Upper lobe of left lung (tissue), 6 donors: ENCODE measurements around the gene CAPZB. TPM values are rescaled to one million over a fixed set of nuclear protein-coding genes. Genes with fewer than 3 reads are reported as not detected.
A peak's percentile ranks its signal among the peaks of the same experiment; 100 is the strongest.
"Not testable (repeated sequence)": the region's sequence is repeated elsewhere in the genome, so short reads cannot be mapped to it uniquely, and the experiment has no call there.

Experiments used
- ATAC-seq, 2 donors: fragments of 200-7000 bp; cut with Tn5 transposase; one replicate each; pipeline ENCODE4 v1.9.1; 2022; ENCODE audit warnings: mild to moderate bottlenecking in 2 of 2, moderate library complexity in 2 of 2; ENCODE audit not compliant: low FRiP score in 2 of 2
- DNase-seq, 2 donors: peaks; one replicate each; pipeline ENCODE4 v3.0.0-alpha.2; 2019 to 2020
- H3K27ac ChIP-seq, 4 donors: fragments of 200-600 bp; sonication (generic); one replicate each; pipeline ENCODE4 v1.5.1; 2016 to 2019
- H3K27me3 ChIP-seq, 4 donors: fragments of 200-600 bp; sonication (generic); one replicate each; pipeline ENCODE4 v1.5.1; 2017 to 2019
- H3K36me3 ChIP-seq, 4 donors: fragments of 200-600 bp; sonication (generic); one replicate each; pipeline ENCODE4 v1.5.1; 2016 to 2019
- H3K4me1 ChIP-seq, 4 donors: fragments of 200-600 bp; sonication (generic); one replicate each; pipeline ENCODE4 v1.5.1; 2018 to 2019
- H3K4me3 ChIP-seq, 4 donors: fragments of 200-600 bp; sonication (generic); one replicate each; pipeline ENCODE4 v1.5.1; 2017 to 2019; ENCODE audit warnings: mild to moderate bottlenecking in 2 of 4, moderate library complexity in 1 of 4
- H3K9me3 ChIP-seq, 4 donors: fragments of 200-600 bp; sonication (generic); one replicate each; pipeline ENCODE4 v1.5.1; 2018 to 2019
- CTCF ChIP-seq, 6 experiments: fragments of 450-650 bp in 4 of 6; fragments of 200-600 bp in 2 of 6; sonication (generic) in 2 of 6; IDR thresholded peaks; one replicate each; pipeline ENCODE4 v1.5.1; 2016 to 2019; ENCODE audit warnings: antibody characterized with exemption in 6 of 6
- EP300 ChIP-seq, 4 donors: sonication (generic); formaldehyde crosslinking; IDR thresholded peaks; one replicate each; pipeline ENCODE4 v1.5.1; 2017; ENCODE audit warnings: antibody characterized with exemption in 4 of 4, control low read depth in 2 of 4
- POLR2A ChIP-seq, 4 donors: fragments of 450-650 bp; IDR thresholded peaks; one replicate each; pipeline ENCODE4 v1.5.1; 2016 to 2017; ENCODE audit warnings: antibody characterized with exemption in 4 of 4, mild to moderate bottlenecking in 2 of 4
- POLR2AphosphoS5 ChIP-seq, 2 donors: sonication (generic); formaldehyde crosslinking; IDR thresholded peaks; one replicate each; pipeline ENCODE4 v1.5.1; 2017; ENCODE audit warnings: antibody characterized with exemption in 2 of 2
- WGBS, 2 donors: methylation state at CpG; one replicate each; pipeline ENCODE4 v1.1.5; 2017 to 2018; 5-methylcytosine and 5-hydroxymethylcytosine counted together
- total RNA-seq, 6 donors: library from RNA; depleted of rRNA in 4 of 6; stranded (reverse); fragments of >200 nt in 4 of 6; gene quantifications; one replicate each; pipeline versions ENCODE4 v1.1.0 to v1.2.1, GENCODE V29; 2016 to 2021
- donor health status: DM: no; HTN: no; CAD: no; lungs with moderate emphysema.
- donor health status: DM: no; HTN: yes; CAD: no; lungs with severe emphysema.

The CAPZB gene
- total RNA-seq, 6 donors from 2014 or later: 96.4 to 303 (median 144) TPM

- ATAC-seq (peak in 1 of 2 donors; percentile 42), DNase-seq (no peak)
- no peak for TF ChIP-seq CTCF (IDR thresholded peaks at IDR 0.05)
- 64 to 73% methylated on average over 5 to 7 of the region's 7 CpGs for WGBS, 2 donors
- Histone ChIP-seq H3K27me3 (no peaks in the 10 kb centered on the region), H3K27ac (peak overlapping the region in 1 of 4 donors; percentile 15), H3K9me3 (peaks cover 0 to 4% (median 0%) of the 10 kb centered on the region in 4 donors), H3K36me3 (no peaks in the 10 kb centered on the region), H3K4me3 (no peak overlapping the region), H3K4me1 (peaks cover 0 to 7% (median 0%) of the 10 kb centered on the region in 4 donors)
These were observed 44.3 kb upstream of the CAPZB start for GRCh38 chr1:19529664-19530063.

- DNase-seq (no peak), ATAC-seq (no peak)
- TF ChIP-seq CTCF (IDR thresholded peaks at IDR 0.05): no peak
- no peak for TF ChIP-seq POLR2AphosphoS5 (IDR thresholded peaks at IDR 0.05)
- no peak for TF ChIP-seq EP300 (IDR thresholded peaks at IDR 0.05)
- TF ChIP-seq POLR2A (IDR thresholded peaks at IDR 0.05): no peak
- Histone ChIP-seq H3K4me1 (peaks cover 0 to 7% (median 0%) of the 10 kb centered on the region in 4 donors), H3K9me3 (peaks cover 0 to 4% (median 0%) of the 10 kb centered on the region in 4 donors), H3K36me3 (no peaks in the 10 kb centered on the region), H3K4me3 (no peak overlapping the region), H3K27ac (no peak overlapping the region), H3K27me3 (no peaks in the 10 kb centered on the region)
- WGBS, 2 donors: 63 to 75% methylated on average over 2 of the region's 2 CpGs
These were observed 43.1 kb upstream of the CAPZB start for GRCh38 chr1:19528438-19528837.

- DNase-seq (no peak), ATAC-seq (no peak)
- H3K4me1 ChIP-seq: peaks cover 0 to 7% (median 0%) of the 10 kb centered on the region in 4 donors
- no peak overlapping the region for H3K4me3 ChIP-seq
- no peaks in the 10 kb centered on the region for H3K27me3 ChIP-seq
- no peaks in the 10 kb centered on the region for H3K36me3 ChIP-seq
- TF ChIP-seq POLR2A (IDR thresholded peaks at IDR 0.05) (no peak), POLR2AphosphoS5 (IDR thresholded peaks at IDR 0.05) (no peak), CTCF (IDR thresholded peaks at IDR 0.05) (no peak), EP300 (IDR thresholded peaks at IDR 0.05) (no peak)
- no peaks in the 10 kb centered on the region for H3K9me3 ChIP-seq
- 72 to 81% methylated on average over 8 of the region's 8 CpGs for WGBS, 2 donors
- H3K27ac ChIP-seq: no peak overlapping the region
These were observed 40.5 kb upstream of the CAPZB start for GRCh38 chr1:19525607-19526545.

- Histone ChIP-seq H3K36me3 (no peaks in the 10 kb centered on the region), H3K27ac (no peak overlapping the region), H3K9me3 (no peaks in the 10 kb centered on the region), H3K4me1 (peaks cover 0 to 7% (median 0%) of the 10 kb centered on the region in 4 donors), H3K4me3 (no peak overlapping the region), H3K27me3 (no peaks in the 10 kb centered on the region)
- no peak for TF ChIP-seq POLR2AphosphoS5 (IDR thresholded peaks at IDR 0.05)
- TF ChIP-seq POLR2A (IDR thresholded peaks at IDR 0.05): no peak
- no peak for TF ChIP-seq CTCF (IDR thresholded peaks at IDR 0.05)
- DNase-seq: no peak
- WGBS, 2 donors: 96 to 97% methylated on average over 5 of the region's 5 CpGs
- no peak for ATAC-seq
These were observed 39.5 kb upstream of the CAPZB start for GRCh38 chr1:19524791-19525190.

GRCh38 chr1:19522570-19522969 is 37.2 kb upstream of the CAPZB start:
- H3K27ac ChIP-seq, H3K27me3 ChIP-seq, H3K9me3 ChIP-seq, ATAC-seq, H3K4me1 ChIP-seq, DNase-seq, H3K36me3 ChIP-seq, H3K4me3 ChIP-seq: not testable (repeated sequence)
- 91 to 94% methylated on average over 4 of the region's 4 CpGs for WGBS, 2 donors
